ENCODE measurements around the gene TRAM2.

The TRAM2 gene

GRCh38 chr6:52577022-52577777, at the start of gene TRAM2:
Gene TRAM2, minus strand, starts transcription at chr6:52577060. Its CDS starts 145 bp downstream, at chr6:52576915.
- peak; percentile 81 to 84 for DNase-seq

- DNase-seq = no peak
These were observed 46.0 kb upstream of the TRAM2 start for GRCh38 chr6:52622810-52623209.

- no peak for DNase-seq
These were observed 44.8 kb upstream of the TRAM2 start for GRCh38 chr6:52621631-52622030.

- no peak for DNase-seq
These were observed 44.0 kb upstream of the TRAM2 start for GRCh38 chr6:52620906-52621190.

- DNase-seq = no peak
These were observed 43.4 kb upstream of the TRAM2 start for GRCh38 chr6:52620055-52620905.

GRCh38 chr6:52617087-52617486, 40.2 kb upstream of the TRAM2 start:
- no peak for DNase-seq

- no peak for DNase-seq
These were observed 39.3 kb upstream of the TRAM2 start for GRCh38 chr6:52616059-52616690.

GRCh38 chr6:52612336-52613054, 35.6 kb upstream of the TRAM2 start:
- no peak for DNase-seq

- no peak for DNase-seq
These were observed 35.0 kb upstream of the TRAM2 start for GRCh38 chr6:52611833-52612232.

- no peak for DNase-seq
These were observed 34.0 kb upstream of the TRAM2 start for GRCh38 chr6:52610745-52611355.

GRCh38 chr6:52610011-52610410, 33.2 kb upstream of the TRAM2 start:
- no peak for DNase-seq

GRCh38 chr6:52605610-52606185, 28.8 kb upstream of the TRAM2 start:
- DNase-seq = no peak

GRCh38 chr6:52603000-52603795, 26.3 kb upstream of the TRAM2 start:
- no peak for DNase-seq

GRCh38 chr6:52598824-52599190, 21.9 kb upstream of the TRAM2 start:
- DNase-seq = no peak

- peak; percentile 23 to 33 for DNase-seq
These were observed 21.4 kb upstream of the TRAM2 start for GRCh38 chr6:52598123-52598823.

GRCh38 chr6:52597738-52598122, 20.9 kb upstream of the TRAM2 start:
- DNase-seq = no peak

GRCh38 chr6:52596371-52597028, 19.6 kb upstream of the TRAM2 start:
- no peak for DNase-seq

GRCh38 chr6:52595796-52596130, 18.9 kb upstream of the TRAM2 start:
- no peak for DNase-seq

- DNase-seq = no peak
These were observed 18.3 kb upstream of the TRAM2 start for GRCh38 chr6:52595000-52595795.

- DNase-seq = no peak
These were observed 17.4 kb upstream of the TRAM2 start for GRCh38 chr6:52594221-52594620.
